ENCODE results near the gene ABCC5.

Gene ABCC5

GRCh38 chr3:183941216-183941615, 76.5 kb downstream of the ABCC5 start:
- peaks cover 86% of the 10 kb centered on the region for H3K36me3 ChIP-seq (ENCODE audit: insufficient read depth, insufficient read length, low read length)
- no peaks in the 10 kb centered on the region for H3K9me3 ChIP-seq (ENCODE audit: insufficient read depth, low read length)
- TF ChIP-seq SUZ12 (IDR thresholded peaks at IDR 0.05; ENCODE audit: extremely low read depth, insufficient read depth, insufficient read length) (no peak), YY1 (IDR thresholded peaks at IDR 0.05; ENCODE audit: insufficient read depth, insufficient read length) (no peak), ZNF274 (IDR thresholded peaks at IDR 0.05; ENCODE audit: low read depth, low read length) (no peak)
- DNase-seq (ENCODE audit: low read depth, low spot score): no peak
- no peaks in the 10 kb centered on the region for H3K4me1 ChIP-seq (ENCODE audit: insufficient read depth, insufficient read length)
- H3K27me3 ChIP-seq (ENCODE audit: insufficient read depth, insufficient read length): no peaks in the 10 kb centered on the region
- H3K4me3 ChIP-seq (ENCODE audit: insufficient read length, low read depth): no peak overlapping the region
- H3K9ac ChIP-seq (ENCODE audit: insufficient read length, low read depth): no peak overlapping the region

- Histone ChIP-seq H3K27me3 (ENCODE audit: insufficient read depth, insufficient read length) (no peaks in the 10 kb centered on the region), H3K9me3 (ENCODE audit: insufficient read depth, low read length) (no peaks in the 10 kb centered on the region), H3K9ac (ENCODE audit: insufficient read length, low read depth) (no peak overlapping the region), H3K36me3 (ENCODE audit: insufficient read depth, insufficient read length, low read length) (peaks cover 74% of the 10 kb centered on the region), H3K4me3 (ENCODE audit: insufficient read length, low read depth) (no peak overlapping the region), H3K4me1 (ENCODE audit: insufficient read depth, insufficient read length) (no peaks in the 10 kb centered on the region)
- TF ChIP-seq SUZ12 (IDR thresholded peaks at IDR 0.05; ENCODE audit: extremely low read depth, insufficient read depth, insufficient read length) (no peak), YY1 (IDR thresholded peaks at IDR 0.05; ENCODE audit: insufficient read depth, insufficient read length) (no peak), ZNF274 (IDR thresholded peaks at IDR 0.05; ENCODE audit: low read depth, low read length) (no peak)
- no peak for DNase-seq (ENCODE audit: low read depth, low spot score)
Observed at GRCh38 chr3:183937601-183938286, 79.9 kb downstream of the ABCC5 start.

- Histone ChIP-seq H3K4me1 (ENCODE audit: insufficient read depth, insufficient read length) (no peaks in the 10 kb centered on the region), H3K4me3 (ENCODE audit: insufficient read length, low read depth) (no peak overlapping the region), H3K9me3 (ENCODE audit: insufficient read depth, low read length) (no peaks in the 10 kb centered on the region), H3K9ac (ENCODE audit: insufficient read length, low read depth) (no peak overlapping the region), H3K36me3 (ENCODE audit: insufficient read depth, insufficient read length, low read length) (peaks cover 71% of the 10 kb centered on the region), H3K27me3 (ENCODE audit: insufficient read depth, insufficient read length) (no peaks in the 10 kb centered on the region)
- no peak for DNase-seq (ENCODE audit: low read depth, low spot score)
- no peak for TF ChIP-seq ZNF274 (IDR thresholded peaks at IDR 0.05; ENCODE audit: low read depth, low read length)
- no peak for TF ChIP-seq YY1 (IDR thresholded peaks at IDR 0.05; ENCODE audit: insufficient read depth, insufficient read length)
- no peak for TF ChIP-seq SUZ12 (IDR thresholded peaks at IDR 0.05; ENCODE audit: extremely low read depth, insufficient read depth, insufficient read length)
Observed at GRCh38 chr3:183933160-183933559, 84.5 kb downstream of the ABCC5 start.

- Histone ChIP-seq H3K4me1 (ENCODE audit: insufficient read depth, insufficient read length) (no peaks in the 10 kb centered on the region), H3K27me3 (ENCODE audit: insufficient read depth, insufficient read length) (no peaks in the 10 kb centered on the region), H3K9ac (ENCODE audit: insufficient read length, low read depth) (no peak overlapping the region), H3K4me3 (ENCODE audit: insufficient read length, low read depth) (no peak overlapping the region), H3K36me3 (ENCODE audit: insufficient read depth, insufficient read length, low read length) (peaks cover 69% of the 10 kb centered on the region), H3K9me3 (ENCODE audit: insufficient read depth, low read length) (no peaks in the 10 kb centered on the region)
- no peak for DNase-seq (ENCODE audit: low read depth, low spot score)
- TF ChIP-seq SUZ12 (IDR thresholded peaks at IDR 0.05; ENCODE audit: extremely low read depth, insufficient read depth, insufficient read length) (no peak), ZNF274 (IDR thresholded peaks at IDR 0.05; ENCODE audit: low read depth, low read length) (no peak), YY1 (IDR thresholded peaks at IDR 0.05; ENCODE audit: insufficient read depth, insufficient read length) (no peak)
Observed at GRCh38 chr3:183931881-183932280, 85.8 kb downstream of the ABCC5 start.

- TF ChIP-seq ZNF274 (IDR thresholded peaks at IDR 0.05; ENCODE audit: low read depth, low read length): no peak
- no peak for TF ChIP-seq SUZ12 (IDR thresholded peaks at IDR 0.05; ENCODE audit: extremely low read depth, insufficient read depth, insufficient read length)
- TF ChIP-seq YY1 (IDR thresholded peaks at IDR 0.05; ENCODE audit: insufficient read depth, insufficient read length): no peak
- H3K9me3 ChIP-seq (ENCODE audit: insufficient read depth, low read length): no peaks in the 10 kb centered on the region
- no peak for DNase-seq (ENCODE audit: low read depth, low spot score)
Observed at GRCh38 chr3:183930086-183930485, 87.6 kb downstream of the ABCC5 start.

GRCh38 chr3:183927059-183927458, 90.6 kb downstream of the ABCC5 start:
- no peaks in the 10 kb centered on the region for H3K9me3 ChIP-seq (ENCODE audit: insufficient read depth, low read length)
- no peaks in the 10 kb centered on the region for H3K4me1 ChIP-seq (ENCODE audit: insufficient read depth, insufficient read length)
- peaks cover 70% of the 10 kb centered on the region for H3K36me3 ChIP-seq (ENCODE audit: insufficient read depth, insufficient read length, low read length)
- H3K27me3 ChIP-seq (ENCODE audit: insufficient read depth, insufficient read length): no peaks in the 10 kb centered on the region
- no peak overlapping the region for H3K9ac ChIP-seq (ENCODE audit: insufficient read length, low read depth)
- no peak for DNase-seq (ENCODE audit: low read depth, low spot score)
- no peak overlapping the region for H3K4me3 ChIP-seq (ENCODE audit: insufficient read length, low read depth)
- TF ChIP-seq SUZ12 (IDR thresholded peaks at IDR 0.05; ENCODE audit: extremely low read depth, insufficient read depth, insufficient read length) (no peak), ZNF274 (IDR thresholded peaks at IDR 0.05; ENCODE audit: low read depth, low read length) (no peak), YY1 (IDR thresholded peaks at IDR 0.05; ENCODE audit: insufficient read depth, insufficient read length) (no peak)

More at GRCh38 chr3:183930086-183930485, 87.6 kb downstream of the ABCC5 start:
- H3K4me3 ChIP-seq (ENCODE audit: insufficient read length, low read depth): no peak overlapping the region
- no peaks in the 10 kb centered on the region for H3K27me3 ChIP-seq (ENCODE audit: insufficient read depth, insufficient read length)
- peaks cover 65% of the 10 kb centered on the region for H3K36me3 ChIP-seq (ENCODE audit: insufficient read depth, insufficient read length, low read length)
- no peaks in the 10 kb centered on the region for H3K4me1 ChIP-seq (ENCODE audit: insufficient read depth, insufficient read length)
- H3K9ac ChIP-seq (ENCODE audit: insufficient read length, low read depth): no peak overlapping the region

- DNase-seq (ENCODE audit: low read depth, low spot score): no peak
- Histone ChIP-seq H3K36me3 (ENCODE audit: insufficient read depth, insufficient read length, low read length) (peaks cover 65% of the 10 kb centered on the region), H3K9me3 (ENCODE audit: insufficient read depth, low read length) (no peaks in the 10 kb centered on the region), H3K9ac (ENCODE audit: insufficient read length, low read depth) (no peak overlapping the region), H3K27me3 (ENCODE audit: insufficient read depth, insufficient read length) (no peaks in the 10 kb centered on the region), H3K4me1 (ENCODE audit: insufficient read depth, insufficient read length) (no peaks in the 10 kb centered on the region), H3K4me3 (ENCODE audit: insufficient read length, low read depth) (no peak overlapping the region)
- TF ChIP-seq YY1 (IDR thresholded peaks at IDR 0.05; ENCODE audit: insufficient read depth, insufficient read length): no peak
- TF ChIP-seq ZNF274 (IDR thresholded peaks at IDR 0.05; ENCODE audit: low read depth, low read length): no peak
- no peak for TF ChIP-seq SUZ12 (IDR thresholded peaks at IDR 0.05; ENCODE audit: extremely low read depth, insufficient read depth, insufficient read length)
Observed at GRCh38 chr3:183924956-183925355, 92.7 kb downstream of the ABCC5 start.

Data from NT2/D1 (cell line).